Measurements from ENCODE around the gene ITIH5.
"Not testable (repeated sequence)": the region's sequence is repeated elsewhere in the genome, so short reads cannot be mapped to it uniquely, and the experiment has no call there.

DNA sequence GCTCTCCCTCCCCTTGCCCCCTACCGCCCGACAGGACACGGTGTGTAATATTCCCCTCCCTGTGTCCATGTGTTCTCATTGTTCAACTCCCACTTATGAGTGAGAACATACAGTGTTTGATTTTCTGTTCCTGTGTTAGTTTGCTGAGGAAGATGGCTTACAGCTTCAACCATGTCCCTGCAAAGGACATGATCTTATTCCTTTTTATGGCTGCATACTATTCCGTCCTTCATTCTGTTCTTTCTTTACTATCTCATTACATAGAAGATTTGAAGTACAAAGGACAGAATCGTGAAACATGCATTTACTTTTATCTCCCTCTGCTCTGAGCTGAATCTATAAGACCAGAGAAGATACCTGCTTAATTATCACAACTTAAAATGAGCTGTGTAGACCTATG lies 44.3 kb upstream of the ITIH5 start:
- TF ChIP-seq, protein P1, sequence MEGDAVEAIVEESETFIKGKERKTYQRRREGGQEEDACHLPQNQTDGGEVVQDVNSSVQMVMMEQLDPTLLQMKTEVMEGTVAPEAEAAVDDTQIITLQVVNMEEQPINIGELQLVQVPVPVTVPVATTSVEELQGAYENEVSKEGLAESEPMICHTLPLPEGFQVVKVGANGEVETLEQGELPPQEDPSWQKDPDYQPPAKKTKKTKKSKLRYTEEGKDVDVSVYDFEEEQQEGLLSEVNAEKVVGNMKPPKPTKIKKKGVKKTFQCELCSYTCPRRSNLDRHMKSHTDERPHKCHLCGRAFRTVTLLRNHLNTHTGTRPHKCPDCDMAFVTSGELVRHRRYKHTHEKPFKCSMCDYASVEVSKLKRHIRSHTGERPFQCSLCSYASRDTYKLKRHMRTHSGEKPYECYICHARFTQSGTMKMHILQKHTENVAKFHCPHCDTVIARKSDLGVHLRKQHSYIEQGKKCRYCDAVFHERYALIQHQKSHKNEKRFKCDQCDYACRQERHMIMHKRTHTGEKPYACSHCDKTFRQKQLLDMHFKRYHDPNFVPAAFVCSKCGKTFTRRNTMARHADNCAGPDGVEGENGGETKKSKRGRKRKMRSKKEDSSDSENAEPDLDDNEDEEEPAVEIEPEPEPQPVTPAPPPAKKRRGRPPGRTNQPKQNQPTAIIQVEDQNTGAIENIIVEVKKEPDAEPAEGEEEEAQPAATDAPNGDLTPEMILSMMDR (IDR thresholded peaks at IDR 0.05) = not testable (repeated sequence)
- not testable (repeated sequence) for TF ChIP-seq EZH2 (IDR thresholded peaks at IDR 0.05; ENCODE audit: borderline replicate concordance, insufficient read depth, low read depth, low read length, poor library complexity, severe bottlenecking)
